SK-N-SH (cell line): ENCODE data around the gene DENND1A.

Experiments used
- CHD2 ChIP-seq: fragments of 150-350 bp; IDR thresholded peaks from 2 replicates; pipeline ENCODE4 v1.6.1; 2018; ENCODE audit warnings: low read length; ENCODE audit not compliant: partially characterized antibody
- ELF1 ChIP-seq: IDR thresholded peaks from 2 replicates; pipeline ENCODE4 v1.4.0; 2012
- EP300 ChIP-seq, 2 experiments: IDR thresholded peaks; 2 replicates each; pipeline versions ENCODE4 v1.4.0 to v1.6.1; 2012; ENCODE audit warnings: borderline replicate concordance in 1 of 2, low read depth in 1 of 2, low read length in 1 of 2
- EZH2phosphoT487 ChIP-seq: fragments of 200-600 bp; sonication (generic); IDR thresholded peaks from 2 replicates; pipeline ENCODE4 v1.6.1; 2017; ENCODE audit warnings: low read depth, mixed run types, mild to moderate bottlenecking, antibody characterized with exemption, moderate library complexity, borderline replicate concordance
- NRF1 ChIP-seq: IDR thresholded peaks from 2 replicates; pipeline ENCODE4 v1.6.1; 2012; ENCODE audit warnings: low read depth, mild to moderate bottlenecking, low read length
- POLR2AphosphoS5 ChIP-seq: IDR thresholded peaks from 2 replicates; pipeline ENCODE4 v1.6.1; 2012; ENCODE audit warnings: low read depth, low read length
- RAD21 ChIP-seq: IDR thresholded peaks from 2 replicates; pipeline ENCODE4 v1.6.1; 2012; ENCODE audit warnings: mild to moderate bottlenecking, low read length
- RXRA ChIP-seq: IDR thresholded peaks from 2 replicates; pipeline ENCODE4 v1.4.0; 2012; ENCODE audit warnings: low read depth, mild to moderate bottlenecking, borderline replicate concordance
- TEAD4 ChIP-seq: IDR thresholded peaks from 2 replicates; pipeline ENCODE4 v1.4.0; 2012; ENCODE audit warnings: mild to moderate bottlenecking, borderline replicate concordance; ENCODE audit not compliant: insufficient read depth
- TF ChIP-seq, protein P1 (sequence below): fragments of 200-600 bp; sonication (generic); IDR thresholded peaks from 2 replicates; pipeline ENCODE4 v1.6.1; 2017; ENCODE audit warnings: antibody characterized with exemption, mild to moderate bottlenecking, moderate library complexity
- TF ChIP-seq, protein P2 (sequence below): IDR thresholded peaks from 2 replicates; pipeline ENCODE4 v1.4.0; 2012; ENCODE audit warnings: low read depth
- TF ChIP-seq, protein P3 (sequence below): IDR thresholded peaks from 2 replicates; pipeline ENCODE4 v1.4.0; 2012; ENCODE audit warnings: low read depth, borderline replicate concordance
- TF ChIP-seq, protein P4 (sequence below): IDR thresholded peaks from 2 replicates; pipeline ENCODE4 v1.6.1; 2012; ENCODE audit warnings: mild to moderate bottlenecking, low read depth, low read length, moderate library complexity

DNA sequence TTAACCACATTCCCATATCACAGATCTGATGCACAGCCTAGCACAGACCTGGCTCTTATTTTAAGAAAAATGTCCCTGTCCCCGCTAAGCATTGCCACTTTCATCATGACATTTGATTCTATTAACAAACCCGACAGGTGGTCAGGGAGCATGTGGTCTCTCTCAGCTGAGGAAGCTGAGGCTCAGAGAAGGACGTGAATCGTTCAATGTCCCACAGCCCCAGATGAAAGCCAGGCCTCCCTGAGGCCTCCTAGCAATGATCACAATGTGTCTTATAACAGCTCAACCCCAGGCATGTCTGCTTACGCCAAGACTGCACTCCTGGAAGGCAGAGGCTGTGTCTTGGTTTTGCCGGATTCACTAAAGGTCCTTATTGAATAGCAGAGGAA is 584.4 kb downstream of the DENND1A start:
- TF ChIP-seq, protein P1, sequence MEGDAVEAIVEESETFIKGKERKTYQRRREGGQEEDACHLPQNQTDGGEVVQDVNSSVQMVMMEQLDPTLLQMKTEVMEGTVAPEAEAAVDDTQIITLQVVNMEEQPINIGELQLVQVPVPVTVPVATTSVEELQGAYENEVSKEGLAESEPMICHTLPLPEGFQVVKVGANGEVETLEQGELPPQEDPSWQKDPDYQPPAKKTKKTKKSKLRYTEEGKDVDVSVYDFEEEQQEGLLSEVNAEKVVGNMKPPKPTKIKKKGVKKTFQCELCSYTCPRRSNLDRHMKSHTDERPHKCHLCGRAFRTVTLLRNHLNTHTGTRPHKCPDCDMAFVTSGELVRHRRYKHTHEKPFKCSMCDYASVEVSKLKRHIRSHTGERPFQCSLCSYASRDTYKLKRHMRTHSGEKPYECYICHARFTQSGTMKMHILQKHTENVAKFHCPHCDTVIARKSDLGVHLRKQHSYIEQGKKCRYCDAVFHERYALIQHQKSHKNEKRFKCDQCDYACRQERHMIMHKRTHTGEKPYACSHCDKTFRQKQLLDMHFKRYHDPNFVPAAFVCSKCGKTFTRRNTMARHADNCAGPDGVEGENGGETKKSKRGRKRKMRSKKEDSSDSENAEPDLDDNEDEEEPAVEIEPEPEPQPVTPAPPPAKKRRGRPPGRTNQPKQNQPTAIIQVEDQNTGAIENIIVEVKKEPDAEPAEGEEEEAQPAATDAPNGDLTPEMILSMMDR: no peak
- TF ChIP-seq NRF1: no peak
- TF ChIP-seq CHD2: no peak
- TF ChIP-seq ELF1: no peak
- TF ChIP-seq, protein P2, sequence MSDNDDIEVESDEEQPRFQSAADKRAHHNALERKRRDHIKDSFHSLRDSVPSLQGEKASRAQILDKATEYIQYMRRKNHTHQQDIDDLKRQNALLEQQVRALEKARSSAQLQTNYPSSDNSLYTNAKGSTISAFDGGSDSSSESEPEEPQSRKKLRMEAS: no peak
- TF ChIP-seq POLR2AphosphoS5: no peak
- TF ChIP-seq, protein P3, sequence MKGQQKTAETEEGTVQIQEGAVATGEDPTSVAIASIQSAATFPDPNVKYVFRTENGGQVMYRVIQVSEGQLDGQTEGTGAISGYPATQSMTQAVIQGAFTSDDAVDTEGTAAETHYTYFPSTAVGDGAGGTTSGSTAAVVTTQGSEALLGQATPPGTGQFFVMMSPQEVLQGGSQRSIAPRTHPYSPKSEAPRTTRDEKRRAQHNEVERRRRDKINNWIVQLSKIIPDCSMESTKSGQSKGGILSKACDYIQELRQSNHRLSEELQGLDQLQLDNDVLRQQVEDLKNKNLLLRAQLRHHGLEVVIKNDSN: no peak
- TF ChIP-seq EP300 (IDR thresholded peaks at IDR 0.05; ENCODE audit: borderline replicate concordance in 1 of 2, low read depth in 1 of 2, low read length in 1 of 2): no peak
- TF ChIP-seq, protein P4, sequence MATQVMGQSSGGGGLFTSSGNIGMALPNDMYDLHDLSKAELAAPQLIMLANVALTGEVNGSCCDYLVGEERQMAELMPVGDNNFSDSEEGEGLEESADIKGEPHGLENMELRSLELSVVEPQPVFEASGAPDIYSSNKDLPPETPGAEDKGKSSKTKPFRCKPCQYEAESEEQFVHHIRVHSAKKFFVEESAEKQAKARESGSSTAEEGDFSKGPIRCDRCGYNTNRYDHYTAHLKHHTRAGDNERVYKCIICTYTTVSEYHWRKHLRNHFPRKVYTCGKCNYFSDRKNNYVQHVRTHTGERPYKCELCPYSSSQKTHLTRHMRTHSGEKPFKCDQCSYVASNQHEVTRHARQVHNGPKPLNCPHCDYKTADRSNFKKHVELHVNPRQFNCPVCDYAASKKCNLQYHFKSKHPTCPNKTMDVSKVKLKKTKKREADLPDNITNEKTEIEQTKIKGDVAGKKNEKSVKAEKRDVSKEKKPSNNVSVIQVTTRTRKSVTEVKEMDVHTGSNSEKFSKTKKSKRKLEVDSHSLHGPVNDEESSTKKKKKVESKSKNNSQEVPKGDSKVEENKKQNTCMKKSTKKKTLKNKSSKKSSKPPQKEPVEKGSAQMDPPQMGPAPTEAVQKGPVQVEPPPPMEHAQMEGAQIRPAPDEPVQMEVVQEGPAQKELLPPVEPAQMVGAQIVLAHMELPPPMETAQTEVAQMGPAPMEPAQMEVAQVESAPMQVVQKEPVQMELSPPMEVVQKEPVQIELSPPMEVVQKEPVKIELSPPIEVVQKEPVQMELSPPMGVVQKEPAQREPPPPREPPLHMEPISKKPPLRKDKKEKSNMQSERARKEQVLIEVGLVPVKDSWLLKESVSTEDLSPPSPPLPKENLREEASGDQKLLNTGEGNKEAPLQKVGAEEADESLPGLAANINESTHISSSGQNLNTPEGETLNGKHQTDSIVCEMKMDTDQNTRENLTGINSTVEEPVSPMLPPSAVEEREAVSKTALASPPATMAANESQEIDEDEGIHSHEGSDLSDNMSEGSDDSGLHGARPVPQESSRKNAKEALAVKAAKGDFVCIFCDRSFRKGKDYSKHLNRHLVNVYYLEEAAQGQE: no peak
- TF ChIP-seq TEAD4: no peak
- TF ChIP-seq RAD21: no peak
- TF ChIP-seq EZH2phosphoT487: no peak
- TF ChIP-seq RXRA: no peak
